GM18511 (cell line): ENCODE results near the gene P3R3URF.

Source experiments
- ATAC-seq: cut with Tn5 transposase; IDR thresholded peaks from one replicate; pipeline ENCODE4 v1.9.1; 2021; ENCODE audit warnings: mild to moderate bottlenecking, moderate library complexity; ENCODE audit not compliant: unreplicated experiment

P3R3URF gene

GRCh38 chr1:46174448-46175231 lies 1.6 kb downstream of the P3R3URF start, which contains the start of gene TSPAN1:
TSS of gene TSPAN1 (plus strand) at chr1:46175087. CDS start at chr1:46181108, 6,021 bp downstream.
- ATAC-seq, result no peak

GRCh38 chr1:46173361-46173856 lies 2.9 kb downstream of the P3R3URF start:
- ATAC-seq, result no peak

- ATAC-seq, result no peak
These were observed 4.0 kb downstream of the P3R3URF start for GRCh38 chr1:46172321-46172720.

- no peak for ATAC-seq
These were observed 4.4 kb downstream of the P3R3URF start for GRCh38 chr1:46171871-46172270.

GRCh38 chr1:46171351-46171750 lies 4.9 kb downstream of the P3R3URF start:
- no peak for ATAC-seq

GRCh38 chr1:46169811-46170454 lies 6.4 kb downstream of the P3R3URF start:
- ATAC-seq, result no peak

GRCh38 chr1:46168477-46168876 lies 7.8 kb downstream of the P3R3URF start:
- ATAC-seq, result no peak

- ATAC-seq, result no peak
These were observed 9.5 kb downstream of the P3R3URF start for GRCh38 chr1:46166521-46167462.

GRCh38 chr1:46160212-46160611 lies 16.1 kb downstream of the P3R3URF start:
- no peak for ATAC-seq

- ATAC-seq, result no peak
These were observed 16.8 kb downstream of the P3R3URF start for GRCh38 chr1:46159516-46159915.

GRCh38 chr1:46158312-46159281 lies 17.7 kb downstream of the P3R3URF start:
- peak; percentile 87 for ATAC-seq

- peak; percentile 4 for ATAC-seq
These were observed 18.4 kb downstream of the P3R3URF start for GRCh38 chr1:46157916-46158311.

GRCh38 chr1:46153732-46154131 lies 22.6 kb downstream of the P3R3URF start:
- no peak for ATAC-seq

- ATAC-seq, result no peak
These were observed 23.1 kb downstream of the P3R3URF start for GRCh38 chr1:46153228-46153627.

- peak; percentile 58 for ATAC-seq
These were observed 24.3 kb downstream of the P3R3URF start for GRCh38 chr1:46152016-46152415.

GRCh38 chr1:46150085-46150484 lies 26.2 kb downstream of the P3R3URF start:
- ATAC-seq, result no peak

- no peak for ATAC-seq
These were observed 28.0 kb downstream of the P3R3URF start for GRCh38 chr1:46148318-46148717.

- ATAC-seq, result no peak
These were observed 38.4 kb downstream of the P3R3URF start for GRCh38 chr1:46137916-46138315.

GRCh38 chr1:46136711-46137110 lies 39.6 kb downstream of the P3R3URF start:
- no peak for ATAC-seq
